H1 (cell line): ENCODE data around the gene TSPAN3. TPM values are rescaled to one million over a fixed set of nuclear protein-coding genes. Genes with fewer than 3 reads are reported as not detected.

Experiments used
- CTCF ChIA-PET: fragments of 300-600 bp; sonication (Branson Sonifier 250); formaldehyde crosslinking; loops from one replicate; lab custom pipeline; 2021; ENCODE audit not compliant: partially characterized antibody; lab: Charles Lee
- POLR2A ChIA-PET: fragments of 300-600 bp; sonication (Branson Sonifier 250); formaldehyde crosslinking; loops from one replicate; lab custom pipeline; 2021; ENCODE audit warnings: inconsistent platforms; ENCODE audit not compliant: partially characterized antibody; lab: Charles Lee
- DNase-seq, 2 experiments: peaks; one replicate each; pipeline versions ENCODE4 v3.0.0 to v3.0.0-alpha.2; 2010 to 2022; ENCODE audit warnings: low spot score in 2 of 2, low read depth in 1 of 2, mixed read lengths in 1 of 2
- FAIRE-seq: peaks from 2 replicates; lab custom pipeline; 2011; peaks lifted over from hg19 to GRCh38; lab: Jason Lieb, UNC
- H2AFZ ChIP-seq: 2 replicates; pipeline ENCODE4 v1.8.1; 2012; ENCODE audit warnings: low read length, inconsistent platforms
- H2AK5ac ChIP-seq: 2 replicates; pipeline ENCODE4 v1.6.1; 2013; ENCODE audit warnings: low read depth, low read length
- H2BK120ac ChIP-seq: replicated peaks from 2 replicates; pipeline ENCODE3; 2013; ENCODE audit warnings: low read depth, low read length, inconsistent platforms
- H2BK12ac ChIP-seq: 2 replicates; pipeline ENCODE4 v1.6.1; 2013; ENCODE audit warnings: low read depth, low read length
- H2BK15ac ChIP-seq: 2 replicates; pipeline ENCODE4 v1.6.1; 2013; ENCODE audit warnings: low read length
- H2BK20ac ChIP-seq: 2 replicates; pipeline ENCODE4 v1.6.1; 2013; ENCODE audit warnings: low read length
- H2BK5ac ChIP-seq: 2 replicates; pipeline ENCODE4 v1.6.1; 2013; ENCODE audit warnings: low read depth, low read length
- H3K14ac ChIP-seq: 2 replicates; pipeline ENCODE4 v1.6.1; 2013; ENCODE audit warnings: inconsistent platforms; ENCODE audit not compliant: insufficient read length
- H3K18ac ChIP-seq: 2 replicates; pipeline ENCODE4 v1.6.1; 2013; ENCODE audit warnings: low read length; ENCODE audit errors: extremely low read depth
- H3K23ac ChIP-seq: 2 replicates; pipeline ENCODE4 v1.6.1; 2013; ENCODE audit warnings: inconsistent platforms; ENCODE audit not compliant: insufficient read length
- H3K23me2 ChIP-seq: 2 replicates; pipeline ENCODE4 v1.6.1; 2013; ENCODE audit warnings: low read depth, low read length
- H3K27ac ChIP-seq: 2 replicates; pipeline ENCODE4 v1.6.1; 2011; ENCODE audit warnings: low read depth, low read length, inconsistent platforms
- H3K27me3 ChIP-seq, 4 experiments: replicated peaks in 1 of 4; 1 replicate in 1 of 4; 2 replicates in 3 of 4; pipeline versions ENCODE4 v1.6.1 to v1.8.1; 2011 to 2013; ENCODE audit warnings: low read length in 3 of 4, mild to moderate bottlenecking in 3 of 4, inconsistent platforms in 2 of 4, mixed read lengths in 2 of 4, moderate library complexity in 1 of 4; ENCODE audit not compliant: control insufficient read depth in 3 of 4, insufficient read depth in 3 of 4; ENCODE audit errors: extremely low read depth in 1 of 4
- H3K36me3 ChIP-seq, 4 experiments: 2 replicates each; pipeline versions ENCODE4 v1.6.1 to v1.8.1; 2011 to 2013; ENCODE audit warnings: mild to moderate bottlenecking in 4 of 4, low read length in 3 of 4, moderate library complexity in 2 of 4, control low read depth in 1 of 4, inconsistent platforms in 1 of 4; ENCODE audit not compliant: insufficient read depth in 4 of 4, control insufficient read depth in 2 of 4
- H3K4ac ChIP-seq: replicated peaks from 2 replicates; pipeline ENCODE3; 2013; ENCODE audit warnings: low read length, low read depth, mixed read lengths, inconsistent platforms; ENCODE audit not compliant: insufficient read length
- H3K4me1 ChIP-seq, 4 experiments: replicated peaks in 1 of 4; 1 replicate in 1 of 4; 2 replicates in 3 of 4; pipeline versions ENCODE4 v1.6.1 to v1.8.1; 2011 to 2013; ENCODE audit warnings: low read length in 3 of 4, inconsistent platforms in 2 of 4, mixed read lengths in 1 of 4; ENCODE audit not compliant: insufficient read depth in 4 of 4, control insufficient read depth in 3 of 4
- H3K4me2 ChIP-seq, 2 experiments: 2 replicates each; pipeline versions ENCODE4 v1.6.1 to v1.8.1; 2011 to 2013; ENCODE audit warnings: low read depth in 2 of 2, low read length in 2 of 2, control low read depth in 1 of 2, inconsistent platforms in 1 of 2, mild to moderate bottlenecking in 1 of 2; ENCODE audit not compliant: insufficient read depth in 1 of 2
- H3K4me3 ChIP-seq, 4 experiments: fragments of 200-600, 300-600 bp in 1 of 4; sonication (generic), shearing (Covaris generic), sonication (Bioruptor Twin) in 1 of 4; 2 replicates each; pipeline versions ENCODE4 v1.5.1 to v1.8.1; 2011 to 2016; ENCODE audit warnings: low read length in 4 of 4, low read depth in 3 of 4, control low read depth in 2 of 4, inconsistent platforms in 2 of 4, mild to moderate bottlenecking in 2 of 4, mixed read lengths in 1 of 4, moderate library complexity in 1 of 4; ENCODE audit not compliant: insufficient read depth in 2 of 4; ENCODE audit errors: extremely low read depth in 1 of 4
- H3K56ac ChIP-seq: replicated peaks from 2 replicates; pipeline ENCODE3; 2013; ENCODE audit warnings: low read depth, mild to moderate bottlenecking, mixed read lengths, low read length, inconsistent platforms; ENCODE audit not compliant: insufficient read length
- H3K79me1 ChIP-seq: 2 replicates; pipeline ENCODE4 v1.6.1; 2013; ENCODE audit warnings: low read depth, low read length, control low read depth
- H3K79me2 ChIP-seq, 2 experiments: 2 replicates each; pipeline versions ENCODE4 v1.6.1 to v1.8.1; 2012 to 2013; ENCODE audit warnings: low read length in 2 of 2, mild to moderate bottlenecking in 2 of 2, inconsistent platforms in 1 of 2; ENCODE audit not compliant: insufficient read depth in 2 of 2, control insufficient read depth in 1 of 2
- H3K9ac ChIP-seq, 4 experiments: replicated peaks in 1 of 4; 1 replicate in 1 of 4; 2 replicates in 3 of 4; pipeline versions ENCODE4 v1.6.1 to v1.8.1; 2011 to 2013; ENCODE audit warnings: low read depth in 3 of 4, low read length in 3 of 4, control low read depth in 2 of 4, mild to moderate bottlenecking in 2 of 4, moderate library complexity in 2 of 4, inconsistent platforms in 1 of 4; ENCODE audit errors: extremely low read depth in 1 of 4
- H3K9me3 ChIP-seq, 2 experiments: 2 replicates each; pipeline versions ENCODE4 v1.6.1 to v1.8.1; 2012 to 2013; ENCODE audit warnings: mild to moderate bottlenecking in 2 of 2, moderate library complexity in 2 of 2, control low read depth in 1 of 2, inconsistent platforms in 1 of 2, low read depth in 1 of 2, low read length in 1 of 2, mixed read lengths in 1 of 2; ENCODE audit not compliant: insufficient read depth in 2 of 2
- H4K20me1 ChIP-seq, 2 experiments: replicated peaks in 1 of 2; 2 replicates each; pipeline versions ENCODE3 to v1.8.1; 2011 to 2013; ENCODE audit warnings: inconsistent platforms in 2 of 2, low read length in 2 of 2, mild to moderate bottlenecking in 1 of 2; ENCODE audit not compliant: insufficient read depth in 2 of 2, control insufficient read depth in 1 of 2
- H4K5ac ChIP-seq: 2 replicates; pipeline ENCODE4 v1.6.1; 2013; ENCODE audit warnings: low read length, low read depth, mixed read lengths, inconsistent platforms; ENCODE audit not compliant: insufficient read length
- H4K8ac ChIP-seq: 2 replicates; pipeline ENCODE4 v1.8.0; 2013; ENCODE audit warnings: mild to moderate bottlenecking, moderate library complexity, low read length, inconsistent platforms; ENCODE audit not compliant: insufficient read depth; ENCODE audit errors: extremely low read depth
- H4K91ac ChIP-seq: replicated peaks from 2 replicates; pipeline ENCODE3; 2013; ENCODE audit warnings: low read length, mixed read lengths, inconsistent platforms; ENCODE audit not compliant: insufficient read length
- ATF2 ChIP-seq: IDR thresholded peaks from 2 replicates; pipeline ENCODE4 v1.6.1; 2012; ENCODE audit warnings: low read length, inconsistent platforms
- CTBP2 ChIP-seq: IDR thresholded peaks from 2 replicates; pipeline ENCODE4 v1.7.0; 2011; ENCODE audit warnings: borderline replicate concordance, mild to moderate bottlenecking, moderate library complexity, mixed read lengths, low read length; ENCODE audit not compliant: insufficient read depth, insufficient read length
- JUN ChIP-seq: IDR thresholded peaks from 2 replicates; pipeline ENCODE4 v1.6.1; 2011; ENCODE audit warnings: low read depth, mild to moderate bottlenecking, improper control_type of control experiment, low read length
- KDM1A ChIP-seq: fragments of 200-600, 300-600 bp; sonication (generic); IDR thresholded peaks from 2 replicates; pipeline ENCODE4 v1.7.1; 2016; ENCODE audit warnings: mild to moderate bottlenecking, low read length, borderline replicate concordance
- MAFK ChIP-seq: IDR thresholded peaks from 2 replicates; pipeline ENCODE4 v1.6.1; 2012; ENCODE audit warnings: low read depth, mild to moderate bottlenecking, improper control_type of control experiment, low read length
- MAX ChIP-seq: IDR thresholded peaks from 2 replicates; pipeline ENCODE4 v1.6.1; 2012; ENCODE audit warnings: inconsistent platforms
- NRF1 ChIP-seq: IDR thresholded peaks from 2 replicates; pipeline ENCODE4 v1.6.1; 2011; ENCODE audit warnings: mild to moderate bottlenecking, low read depth, low read length, improper control_type of control experiment
- POLR2AphosphoS5 ChIP-seq: IDR thresholded peaks from 2 replicates; pipeline ENCODE4 v1.6.1; 2011; ENCODE audit warnings: low read depth, low read length
- RFX5 ChIP-seq: IDR thresholded peaks from 2 replicates; pipeline ENCODE4 v1.6.1; 2011; ENCODE audit warnings: low read depth, low read length, improper control_type of control experiment, borderline replicate concordance
- TCF12 ChIP-seq: IDR thresholded peaks from 2 replicates; pipeline ENCODE4 v1.6.1; 2011; ENCODE audit warnings: low read depth, mild to moderate bottlenecking, low read length
- USF2 ChIP-seq: IDR thresholded peaks from 2 replicates; pipeline ENCODE4 v1.6.1; 2011; ENCODE audit warnings: low read length, improper control_type of control experiment
- WGBS, 2 experiments: shearing (Covaris generic) in 1 of 2; methylation state at CpG; one replicate each; pipeline versions ENCODE4 v1.1.6 to v1.1.7; 2013 to 2015; ENCODE audit warnings: low lambda C conversion rate in 2 of 2, mixed read lengths in 2 of 2, inconsistent platforms in 1 of 2, low coverage in 1 of 2, missing lambda C conversion rate in 1 of 2; ENCODE audit not compliant: insufficient replicate concordance in 2 of 2, insufficient coverage in 1 of 2, insufficient read length in 1 of 2; ENCODE audit errors: extremely low coverage in 1 of 2, missing lambda C conversion rate in 1 of 2; 5-methylcytosine and 5-hydroxymethylcytosine counted together
- polyA plus RNA-seq, 7 experiments: library from polyadenylated mRNA; depleted of rRNA in 3 of 7; stranded (reverse) in 5 of 7; unstranded in 2 of 7; fragments of >200 nt in 5 of 7; fragments of 200-250 nt in 2 of 7; gene quantifications; 1 replicate in 5 of 7; 2 replicates in 1 of 7; 4 replicates in 1 of 7; pipeline versions ENCODE4 v1.2.1 to v1.2.3, GENCODE V29; 2011 to 2013; ENCODE audit warnings: missing spikeins in 2 of 7, mixed read lengths in 2 of 7
- total RNA-seq: library from RNA; stranded (reverse); fragmentation: NEBNext Ultra II Directional; extraction: Animal tissue kit (Norgen Biotek cat#: 25700); gene quantifications from 2 replicates; pipeline ENCODE4 v1.2.1, GENCODE V29; 2021

TSPAN3 gene
- total and polyA plus RNA-seq, 2 of the 8 experiments (the other 6 are each of a cell fraction or from before 2014, with no cell fraction given), result 107 to 238 TPM

GRCh38 chr15:77075528-77075927 is 4.6 kb upstream of the TSPAN3 start:
- Histone ChIP-seq H2AFZ (no peak overlapping the region), H3K79me2 (no peaks in the 10 kb centered on the region), H3K56ac (no peak overlapping the region), H4K20me1 (no peaks in the 10 kb centered on the region), H3K36me3 (no peaks in the 10 kb centered on the region), H3K4me1 (peaks cover 0 to 4% (median 0%) of the 10 kb centered on the region in 4 experiments; a peak in 3 of 7 replicates), H2AK5ac (no peak overlapping the region), H3K23me2 (no peaks in the 10 kb centered on the region; the same call in 1 of the 2 replicates), H3K18ac (no peak overlapping the region), H3K9me3 (no peaks in the 10 kb centered on the region), H3K4ac (no peak overlapping the region), H2BK120ac (no peak overlapping the region), H3K27me3 (no peaks in the 10 kb centered on the region), H4K91ac (no peak overlapping the region), H2BK12ac (no peak overlapping the region), H3K9ac (no peak overlapping the region), H4K5ac (no peak overlapping the region), H3K27ac (no peak overlapping the region), H2BK5ac (no peak overlapping the region), H3K79me1 (no peaks in the 10 kb centered on the region), H2BK15ac (no peak overlapping the region), H2BK20ac (no peak overlapping the region), H3K4me2 (no peak overlapping the region), H3K14ac (no peak overlapping the region), H4K8ac (no peak overlapping the region), H3K23ac (no peak overlapping the region), H3K4me3 (no peak overlapping the region)
- ChIA-PET CTCF (interaction anchor here (0.9 kb wide), 1 partner anchor 37 kb away, joined by 3 read pairs; no protein-coding TSS in a partner anchor), POLR2A (no interaction called here)
- FAIRE-seq, result no peak
- no peak for DNase-seq
- 88% methylated on average over 9 of the region's 9 CpGs; no CpG with 5 or more reads in 1 of the 2 experiments for WGBS, 2 experiments
- no peak for TF ChIP-seq POLR2AphosphoS5
- TF ChIP-seq MAFK, result no peak
- no peak for TF ChIP-seq USF2
- no peak for TF ChIP-seq TCF12
- no peak for TF ChIP-seq KDM1A
- TF ChIP-seq ATF2, result no peak
- TF ChIP-seq MAX, result no peak
- no peak for TF ChIP-seq CTBP2
- TF ChIP-seq JUN, result no peak
- no peak for TF ChIP-seq RFX5
- TF ChIP-seq NRF1, result no peak
